EH (cell line): ENCODE measurements around the gene BCL2A1.
"Not testable (repeated sequence)": the region's sequence is repeated elsewhere in the genome, so short reads cannot be mapped to it uniquely, and the experiment has no call there.

Source experiments
- DNase-seq: peaks from one replicate; pipeline ENCODE4 v3.0.0-alpha.2; 2015; ENCODE audit warnings: low read depth

BCL2A1 gene

GRCh38 chr15:79989183-79989582 is 18.2 kb upstream of the BCL2A1 start:
- DNase-seq: no peak

- no peak for DNase-seq
These were observed 17.6 kb upstream of the BCL2A1 start for GRCh38 chr15:79988448-79989117.

DNA sequence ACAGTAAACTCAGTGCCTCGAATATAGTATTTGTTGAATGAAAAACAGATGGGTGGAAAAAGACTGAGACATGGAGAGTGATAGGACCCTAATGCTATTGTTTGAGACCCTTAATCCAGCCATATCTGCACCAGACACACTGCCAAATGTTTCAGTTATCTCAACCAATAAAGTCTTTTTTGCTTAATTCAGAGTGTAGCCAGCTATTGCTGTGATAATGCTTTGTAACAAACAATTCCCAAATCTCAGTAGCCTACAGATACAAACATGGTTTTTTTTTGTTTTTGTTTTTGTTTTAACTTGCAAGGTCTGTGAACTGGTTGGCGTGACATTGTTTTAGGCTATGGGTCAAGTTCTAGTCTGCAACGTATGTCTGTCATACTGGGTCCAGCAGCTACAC is 17.0 kb upstream of the BCL2A1 start:
- DNase-seq: no peak

DNA sequence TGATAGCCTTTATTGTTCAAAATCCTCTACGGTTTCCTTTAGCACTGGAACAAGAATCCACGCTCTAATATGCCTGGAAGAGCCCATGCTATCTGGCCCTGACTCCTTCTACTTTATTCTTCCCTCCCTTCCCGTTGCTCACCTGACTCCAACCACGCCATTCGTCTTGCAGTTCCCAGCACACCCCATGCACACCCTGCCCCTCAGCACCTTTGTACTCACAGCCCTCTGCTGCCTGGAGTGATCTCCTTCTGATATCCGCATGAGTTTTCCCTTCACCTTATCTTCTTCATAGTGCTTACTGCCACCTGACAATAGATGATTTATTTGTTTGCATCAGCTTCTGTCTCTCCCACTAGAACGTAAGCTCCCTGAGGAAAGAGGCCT is 16.6 kb upstream of the BCL2A1 start:
- no peak for DNase-seq

DNA sequence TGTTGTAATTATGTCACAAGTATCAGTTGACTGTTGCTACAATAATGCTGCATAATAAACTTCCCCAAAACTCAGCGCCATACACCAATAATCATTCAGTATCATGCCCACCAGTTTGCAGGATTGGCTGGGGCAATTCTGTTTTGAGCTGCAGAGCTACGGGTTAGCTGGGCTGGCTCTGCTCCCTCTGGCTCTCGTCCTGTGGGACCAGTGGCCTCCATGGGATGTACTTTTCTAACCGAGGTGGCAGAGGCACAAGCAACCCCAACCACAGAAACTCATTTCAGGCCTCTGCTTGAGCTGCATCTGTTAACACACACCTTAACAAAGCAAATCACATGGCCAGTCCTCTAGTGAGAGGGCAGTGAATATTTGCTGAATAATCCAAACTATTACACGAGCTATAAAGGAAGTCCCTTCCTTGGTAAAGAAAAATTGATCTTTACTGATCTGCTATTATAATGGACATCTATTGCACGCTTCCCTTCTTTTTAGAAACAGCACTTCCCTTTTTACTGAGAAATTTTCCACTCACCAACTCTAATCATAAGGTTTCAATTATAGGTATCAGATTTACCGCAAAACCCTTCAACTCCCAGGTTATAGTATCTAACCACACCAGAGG is 10.9 kb upstream of the BCL2A1 start:
- no peak for DNase-seq

DNA sequence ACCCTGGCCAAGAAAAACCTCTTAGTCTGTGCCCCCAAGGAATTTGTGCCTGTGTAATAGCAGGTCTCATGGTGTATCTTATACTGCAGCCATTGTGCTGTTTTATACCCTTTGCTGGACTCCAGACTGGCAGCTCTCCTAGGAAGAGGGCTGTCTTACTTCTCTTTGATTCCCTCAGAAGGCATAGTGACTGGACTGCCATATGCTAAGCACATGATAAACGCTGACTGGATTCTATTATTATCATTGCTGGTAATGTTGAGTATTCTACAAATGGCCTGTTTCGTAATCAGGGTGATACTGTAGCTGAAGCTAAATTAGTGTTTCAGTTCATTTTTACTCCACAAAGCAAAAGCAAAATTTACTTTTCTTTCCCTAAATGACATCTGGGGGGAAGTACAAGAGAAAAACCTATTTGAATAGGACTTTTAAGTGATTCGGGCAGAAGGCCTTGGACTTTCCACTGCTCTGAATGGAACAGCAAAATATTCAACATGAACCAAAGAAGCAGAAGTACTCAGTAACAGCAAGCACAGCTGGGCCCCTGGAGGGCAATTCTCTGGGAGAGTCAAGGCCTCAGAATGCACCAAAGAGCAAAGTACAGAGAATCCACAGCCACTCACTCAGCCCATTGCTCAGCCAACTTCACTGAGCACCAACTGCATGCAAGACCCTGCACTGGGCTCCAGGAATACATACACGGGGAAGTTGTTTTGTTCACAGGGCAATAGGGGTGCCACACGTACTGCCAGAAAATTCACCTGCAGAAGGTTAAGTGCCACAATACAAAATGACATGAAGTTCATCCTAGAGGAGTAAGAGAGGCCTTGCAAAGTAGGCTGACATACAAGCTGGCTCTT is 7.9 kb upstream of the BCL2A1 start:
- DNase-seq: peak; percentile 72

- DNase-seq: no peak
These were observed 7.3 kb upstream of the BCL2A1 start for GRCh38 chr15:79978260-79978654.

DNA sequence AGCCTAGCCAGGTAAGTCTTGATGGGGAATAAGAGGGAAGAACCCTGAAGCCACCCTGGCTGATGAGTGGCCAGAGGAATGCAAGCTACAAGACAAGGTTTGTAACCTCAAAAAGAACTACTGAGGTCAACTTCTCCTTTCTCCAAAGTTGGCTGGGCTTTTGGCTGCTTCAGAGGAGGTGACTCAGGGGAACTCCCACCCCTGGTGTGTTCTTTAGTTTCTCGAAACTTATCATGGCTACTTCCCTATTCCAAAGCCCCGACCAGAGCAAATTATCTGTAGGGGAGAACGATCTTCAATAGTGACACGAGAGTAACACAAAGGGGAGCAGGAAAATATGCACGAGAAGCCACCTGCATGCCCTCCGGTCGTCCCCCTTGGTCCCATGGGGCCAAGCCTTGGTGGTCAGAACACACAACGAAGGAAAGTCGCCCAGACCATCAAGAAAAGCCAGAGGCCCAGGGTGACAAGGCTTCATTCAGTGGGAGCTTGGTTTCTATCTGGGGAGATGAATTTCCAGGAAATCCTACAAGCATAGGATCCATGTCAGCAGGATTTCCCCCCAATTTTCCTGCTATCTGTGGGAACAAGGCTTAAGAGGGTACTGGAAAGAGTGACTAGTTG is 6.5 kb upstream of the BCL2A1 start:
- no peak for DNase-seq

DNA sequence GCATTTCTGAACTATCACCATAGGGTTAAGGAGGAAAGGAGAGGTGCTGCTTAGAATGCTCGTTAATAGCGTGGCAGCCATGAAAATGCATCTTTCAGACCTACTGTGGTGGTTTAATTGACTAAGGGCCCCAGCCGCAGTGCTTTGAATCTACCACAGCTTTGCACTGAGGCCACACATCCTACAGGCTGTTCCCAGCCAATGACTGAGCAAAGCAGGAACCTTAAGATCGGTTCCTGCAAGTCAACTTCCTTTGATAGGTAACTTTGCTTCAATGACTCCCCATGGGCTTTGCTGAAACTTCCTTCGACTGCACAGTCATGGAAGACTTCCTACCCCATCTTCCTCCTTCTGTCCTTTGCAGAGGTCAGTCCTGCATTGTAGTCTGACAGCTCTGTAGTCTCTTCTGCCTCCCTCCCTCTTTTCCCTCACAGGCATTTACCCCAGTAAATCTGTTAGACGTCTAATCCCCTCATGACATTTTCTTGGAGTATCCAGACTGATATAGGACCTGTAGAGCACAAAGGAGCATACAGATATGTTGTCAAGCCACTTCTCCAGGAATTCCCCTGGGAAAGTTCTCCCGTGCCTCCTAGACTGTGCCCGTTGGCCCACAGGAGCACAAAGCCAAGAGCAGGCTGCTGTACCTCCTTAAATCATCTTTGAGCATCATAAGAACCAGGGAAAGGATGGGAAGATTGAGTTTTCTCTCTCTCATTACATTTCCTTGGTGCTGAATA is 2.6 kb upstream of the BCL2A1 start:
- no peak for DNase-seq

DNA sequence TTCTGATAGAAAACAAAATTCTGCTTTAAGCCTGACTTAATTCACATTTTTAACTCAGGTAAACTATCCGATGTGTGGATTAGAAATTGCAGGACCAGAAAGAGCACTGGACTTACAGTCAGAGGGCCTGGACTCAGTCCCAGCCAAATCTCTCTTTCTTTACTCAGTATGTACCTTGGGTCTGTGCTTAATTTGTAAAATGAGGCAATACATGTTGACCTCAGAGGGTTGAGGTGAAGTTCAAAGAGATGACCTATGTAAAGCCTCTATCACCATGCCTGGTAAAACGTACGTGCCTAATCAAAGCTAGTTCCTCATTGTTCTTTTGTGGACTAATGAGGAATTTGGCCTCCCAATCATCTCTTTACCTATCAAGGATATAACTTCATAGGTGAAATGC is 1.9 kb upstream of the BCL2A1 start:
- no peak for DNase-seq

DNA sequence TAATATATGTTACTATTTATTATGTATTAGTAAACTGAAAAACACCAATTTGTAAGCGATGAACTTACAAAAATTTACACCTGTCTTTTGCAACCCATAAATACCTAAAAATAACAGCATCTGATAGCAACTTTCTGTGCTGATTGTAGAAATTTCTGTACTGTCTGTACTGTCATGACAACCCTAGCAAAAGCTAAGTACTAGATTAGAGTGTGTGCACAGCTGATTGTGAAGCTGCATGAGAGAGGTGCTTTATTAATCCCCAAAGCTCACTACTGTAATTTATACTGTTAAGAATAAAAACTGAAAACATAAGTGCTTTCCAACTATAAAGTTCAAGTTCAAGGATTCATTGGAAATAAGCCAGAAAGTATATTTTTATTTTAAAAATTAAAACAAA is 815 bp downstream of the BCL2A1 start:
- DNase-seq: no peak

DNA sequence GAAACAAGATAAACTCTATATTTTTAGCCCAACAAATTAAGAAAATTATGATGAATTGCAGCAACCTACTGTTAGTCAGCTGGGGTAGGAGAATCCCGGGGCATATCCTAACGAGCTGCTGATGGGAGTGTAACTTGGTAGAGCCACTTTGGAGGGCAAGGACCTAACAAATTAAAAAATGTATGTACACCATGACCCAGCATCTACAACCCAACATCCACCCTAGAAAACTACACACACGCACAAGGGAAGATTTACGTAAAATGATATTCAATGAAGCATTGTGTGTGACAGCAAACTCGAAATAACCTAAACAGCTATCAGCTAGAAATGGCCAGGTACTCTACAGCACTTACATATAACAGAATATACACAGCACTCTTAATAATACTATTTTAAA is 1.9 kb downstream of the BCL2A1 start:
- DNase-seq: no peak

- no peak for DNase-seq
These were observed 3.5 kb downstream of the BCL2A1 start for GRCh38 chr15:79967298-79968182.

GRCh38 chr15:79966634-79967297 is 4.2 kb downstream of the BCL2A1 start:
- DNase-seq: no peak

DNA sequence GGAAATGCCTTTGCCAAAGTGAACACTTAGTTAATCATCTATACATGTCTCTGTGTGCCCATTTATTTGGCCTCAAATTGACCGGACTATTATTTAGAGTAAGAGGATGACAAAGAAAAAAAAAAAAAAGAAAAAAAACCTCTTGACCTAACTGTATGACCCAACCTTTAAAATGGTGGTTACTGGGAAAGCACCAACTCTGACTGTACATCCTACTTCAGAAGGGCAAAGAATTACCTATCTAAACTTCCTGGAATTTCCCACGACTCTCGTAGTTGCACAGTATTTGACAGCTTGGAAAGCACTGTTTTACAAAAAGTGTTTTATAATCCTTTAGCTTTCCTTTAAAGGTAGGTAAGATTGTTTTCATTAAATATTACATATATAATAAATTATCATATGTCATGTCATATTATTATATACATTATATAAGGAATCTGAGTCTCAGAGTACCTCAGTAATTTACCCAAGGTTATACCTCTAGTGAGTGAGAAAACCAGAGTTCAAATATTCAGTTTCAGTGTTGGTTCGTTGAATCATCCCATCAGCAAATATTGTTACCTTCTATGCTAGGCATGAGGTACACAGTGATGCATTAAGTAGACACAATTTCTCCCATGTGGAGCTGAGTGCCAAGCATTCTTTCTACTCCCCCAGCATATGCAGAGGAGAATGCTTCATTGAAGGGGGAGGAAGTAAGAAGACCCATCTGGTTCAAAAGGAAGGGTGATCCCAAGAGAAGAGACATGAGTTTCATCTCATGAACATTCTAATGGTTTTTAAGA is 5.0 kb downstream of the BCL2A1 start:
- DNase-seq: peak; percentile 19

GRCh38 chr15:79964232-79964805 is 6.7 kb downstream of the BCL2A1 start:
- DNase-seq: no peak

GRCh38 chr15:79962921-79963320 is 8.1 kb downstream of the BCL2A1 start:
- DNase-seq: not testable (repeated sequence)

DNA sequence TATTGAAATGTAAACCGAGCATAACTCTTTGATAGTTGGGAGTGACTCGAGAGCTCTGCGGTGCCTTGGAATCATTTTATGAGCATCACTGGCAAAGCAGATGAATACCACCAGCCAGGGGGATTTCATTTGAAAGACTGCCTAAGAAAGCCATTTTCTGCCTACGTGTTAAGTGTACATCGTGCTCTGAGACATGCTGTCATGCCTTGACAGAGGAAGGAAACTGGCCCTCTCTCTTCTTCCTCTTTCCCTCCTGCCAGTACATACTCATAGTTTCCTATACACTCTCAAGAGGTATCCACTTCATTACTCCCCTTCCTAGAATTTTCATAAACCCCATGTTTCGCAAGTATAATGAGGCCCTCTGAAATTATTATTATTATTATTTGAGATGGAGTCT is 8.8 kb downstream of the BCL2A1 start:
- no peak for DNase-seq

GRCh38 chr15:79960502-79961212 is 10.3 kb downstream of the BCL2A1 start:
- no peak for DNase-seq
